GM19239 (cell line): ENCODE results near the gene ADAMTS2.
"Not testable (repeated sequence)": the region's sequence is repeated elsewhere in the genome, so short reads cannot be mapped to it uniquely, and the experiment has no call there.

ENCODE experiments used
- DNase-seq: peaks from one replicate; pipeline ENCODE4 v3.0.0; 2011; ENCODE audit warnings: low spot score; ENCODE audit not compliant: insufficient read length
- FAIRE-seq: peaks from 2 replicates; lab custom pipeline; 2011; peaks lifted over from hg19 to GRCh38; lab: Jason Lieb, UNC

The ADAMTS2 gene

GRCh38 chr5:179327021-179327735 lies 18.1 kb downstream of the ADAMTS2 start:
- FAIRE-seq, result no peak
- DNase-seq, result no peak

- no peak for DNase-seq
- no peak for FAIRE-seq
These were observed 18.9 kb downstream of the ADAMTS2 start for GRCh38 chr5:179326122-179326927.

GRCh38 chr5:179325296-179326031 lies 19.8 kb downstream of the ADAMTS2 start:
- DNase-seq (no peak), FAIRE-seq (no peak)

GRCh38 chr5:179324760-179325295 lies 20.4 kb downstream of the ADAMTS2 start:
- DNase-seq (no peak), FAIRE-seq (no peak)

GRCh38 chr5:179324316-179324715 lies 20.9 kb downstream of the ADAMTS2 start:
- not testable (repeated sequence) for DNase-seq, FAIRE-seq

- no peak for DNase-seq
- FAIRE-seq, result no peak
These were observed 22.0 kb downstream of the ADAMTS2 start for GRCh38 chr5:179323026-179323870.

GRCh38 chr5:179322071-179323025 lies 22.9 kb downstream of the ADAMTS2 start:
- FAIRE-seq, result no peak

GRCh38 chr5:179321206-179321987 lies 23.9 kb downstream of the ADAMTS2 start:
- no peak for DNase-seq
- FAIRE-seq, result no peak

More at GRCh38 chr5:179322071-179323025, 22.9 kb downstream of the ADAMTS2 start:
- no peak for DNase-seq

- no peak for FAIRE-seq
- no peak for DNase-seq
These were observed 25.4 kb downstream of the ADAMTS2 start for GRCh38 chr5:179319741-179320281.

GRCh38 chr5:179319123-179319522 lies 26.1 kb downstream of the ADAMTS2 start:
- FAIRE-seq (no peak), DNase-seq (no peak)

- no peak for FAIRE-seq
- DNase-seq, result no peak
These were observed 26.9 kb downstream of the ADAMTS2 start for GRCh38 chr5:179318221-179318955.

GRCh38 chr5:179317411-179318220 lies 27.6 kb downstream of the ADAMTS2 start:
- no peak for FAIRE-seq
- DNase-seq, result no peak

GRCh38 chr5:179316982-179317381 lies 28.3 kb downstream of the ADAMTS2 start:
- no peak for FAIRE-seq
- no peak for DNase-seq

- FAIRE-seq (no peak), DNase-seq (no peak)
These were observed 29.1 kb downstream of the ADAMTS2 start for GRCh38 chr5:179316111-179316551.

- FAIRE-seq (no peak), DNase-seq (no peak)
These were observed 29.8 kb downstream of the ADAMTS2 start for GRCh38 chr5:179315356-179315890.
